Pancreas (tissue), 10 donors: ENCODE data around the gene CNOT2. TPM values are rescaled to one million over a fixed set of nuclear protein-coding genes. Genes with fewer than 3 reads are reported as not detected.

Source experiments
- ATAC-seq, 4 donors: fragments of 200-7000 bp; cut with Tn5 transposase; one replicate each; pipeline versions ENCODE4 v1.8.0 to v1.9.1; 2020; ENCODE audit warnings: mild to moderate bottlenecking in 4 of 4, moderate library complexity in 4 of 4
- DNase-seq, 6 donors: peaks; one replicate each; pipeline ENCODE4 v3.0.0-alpha.2; 2020
- FAIRE-seq: peaks from 2 replicates; lab custom pipeline; 2012; peaks lifted over from hg19 to GRCh38; lab: Jason Lieb, UNC
- H3K27ac ChIP-seq, 4 donors: fragments of 200-600 bp; sonication (generic); 1 replicate in 3 of 4; 2 replicates in 1 of 4; pipeline versions ENCODE4 v1.5.0 to v1.8.0; 2020
- H3K27me3 ChIP-seq, 4 donors: fragments of 200-600 bp; one replicate each; pipeline ENCODE4 v1.8.0; 2021
- H3K36me3 ChIP-seq, 3 donors: fragments of 200-600 bp; sonication (generic) in 1 of 3; one replicate each; pipeline versions ENCODE4 v1.5.0 to v1.8.0; 2020 to 2021
- H3K4me1 ChIP-seq, 3 donors: fragments of 200-600 bp; one replicate each; pipeline ENCODE4 v1.8.0; 2021
- H3K4me3 ChIP-seq, 4 donors: fragments of 200-600 bp; sonication (generic) in 2 of 4; one replicate each; pipeline versions ENCODE4 v1.5.0 to v1.8.0; 2020 to 2021
- H3K9me3 ChIP-seq, 4 donors: fragments of 200-600 bp; one replicate each; pipeline ENCODE4 v1.8.0; 2021
- CTCF ChIP-seq, 4 donors: fragments of 200-600 bp; sonication (generic) in 3 of 4; IDR thresholded peaks; one replicate each; pipeline versions ENCODE4 v1.5.0 to v1.8.0; 2021; ENCODE audit warnings: antibody characterized with exemption in 4 of 4
- WGBS, 2 donors: extraction: QIAGEN DNeasy Blood & Tissue Kit; methylation state at CpG; one replicate each; pipeline ENCODE4 v1.1.7; 2013; 5-methylcytosine and 5-hydroxymethylcytosine counted together
- intact Hi-C, 3 donors: fragments of 100-400 bp; cut with DNase I; formaldehyde crosslinking; loops; one replicate each; pipeline versions ENCODE4 v1.11.1 to v1.14.2; 2022
- polyA plus RNA-seq, 2 donors: library from polyadenylated mRNA; stranded (reverse); fragments of 200-250 nt; gene quantifications; one replicate each; pipeline ENCODE4 v1.2.3, GENCODE V29; 2013
- total RNA-seq, 6 donors: library from RNA; stranded (reverse); fragmentation: NEBNext Ultra II Directional in 4 of 6; extraction: Animal tissue kit (Norgen Biotek cat#: 25700) in 4 of 6; gene quantifications; one replicate each; pipeline versions ENCODE4 v1.2.1 to v1.2.4, GENCODE V29; 2021 to 2023
- donor health status: healthy with polysubstance abuse.
- donor health status: DM: no; HTN: no; CAD: no; lungs with moderate emphysema.
- donor health status: DM: no; HTN: no; CAD: no.
- donor health status: control.
- donor health status: control.
- donor health status: Bipolar disorder and iron deficiency.
- donor health status: DM: yes; HTN: yes; CAD: no.
- donor health status: DM: no; HTN: no; CAD: no.
- donor health status: DM: no; HTN: no; CAD: no.
- donor health status: DM: yes; HTN: yes; CAD: no.

Gene CNOT2
- total and polyA plus RNA-seq, 8 donors = 15.0 to 44.0 (median 25.2) TPM

GRCh38 chr12:70319605-70320004, 76.4 kb downstream of the CNOT2 start:
- WGBS, 2 donors = 84 to 86% methylated on average over 4 of the region's 4 CpGs
- no peak for DNase-seq
- ATAC-seq = no peak
- TF ChIP-seq CTCF (IDR thresholded peaks at IDR 0.05) = no peak
- no peak overlapping the region for H3K27ac ChIP-seq
- FAIRE-seq = no peak
- H3K27me3 ChIP-seq = no peaks in the 10 kb centered on the region
- peaks cover 0 to 3% (median 0%) of the 10 kb centered on the region in 4 donors for H3K9me3 ChIP-seq
- H3K36me3 ChIP-seq = no peaks in the 10 kb centered on the region
- intact Hi-C loops = no loop called here
- H3K4me1 ChIP-seq = peaks cover 0 to 10% (median 9%) of the 10 kb centered on the region in 3 donors
- no peak overlapping the region for H3K4me3 ChIP-seq

GRCh38 chr12:70321191-70321590, 78.0 kb downstream of the CNOT2 start:
- no peaks in the 10 kb centered on the region for H3K27me3 ChIP-seq
- 80 to 82% methylated on average over 2 of the region's 2 CpGs for WGBS, 2 donors
- FAIRE-seq = no peak
- H3K4me3 ChIP-seq = no peak overlapping the region
- ATAC-seq = no peak
- TF ChIP-seq CTCF (IDR thresholded peaks at IDR 0.05) = no peak
- H3K27ac ChIP-seq = no peak overlapping the region
- peaks cover 0 to 9% (median 6%) of the 10 kb centered on the region in 3 donors for H3K4me1 ChIP-seq
- no peak for DNase-seq
- intact Hi-C loops = no loop called here
- no peaks in the 10 kb centered on the region for H3K36me3 ChIP-seq
- peaks cover 0 to 3% (median 0%) of the 10 kb centered on the region in 4 donors for H3K9me3 ChIP-seq

GRCh38 chr12:70327541-70327940, 84.3 kb downstream of the CNOT2 start:
- WGBS, 2 donors = 97 to 98% methylated on average over 2 of the region's 2 CpGs
- H3K36me3 ChIP-seq = no peaks in the 10 kb centered on the region
- H3K27me3 ChIP-seq = no peaks in the 10 kb centered on the region
- H3K4me1 ChIP-seq = peaks cover 0 to 5% (median 0%) of the 10 kb centered on the region in 3 donors
- no peak for DNase-seq
- no peak overlapping the region for H3K4me3 ChIP-seq
- ATAC-seq = no peak
- H3K27ac ChIP-seq = no peak overlapping the region
- no peaks in the 10 kb centered on the region for H3K9me3 ChIP-seq
- FAIRE-seq = no peak
- intact Hi-C loops = no loop called here
- TF ChIP-seq CTCF (IDR thresholded peaks at IDR 0.05) = no peak

GRCh38 chr12:70329728-70330127, 86.5 kb downstream of the CNOT2 start:
- Histone ChIP-seq H3K4me1 (no peaks in the 10 kb centered on the region), H3K27ac (no peak overlapping the region), H3K9me3 (no peaks in the 10 kb centered on the region), H3K27me3 (no peaks in the 10 kb centered on the region), H3K36me3 (no peaks in the 10 kb centered on the region), H3K4me3 (no peak overlapping the region)
- intact Hi-C loops = no loop called here
- DNase-seq (no peak), FAIRE-seq (no peak), ATAC-seq (no peak)
- TF ChIP-seq CTCF (IDR thresholded peaks at IDR 0.05) = no peak
- WGBS, 2 donors = 97 to 98% methylated on average over 3 of the region's 3 CpGs

- no peak for FAIRE-seq
- no peak for TF ChIP-seq CTCF (IDR thresholded peaks at IDR 0.05)
- H3K36me3 ChIP-seq = no peaks in the 10 kb centered on the region
- WGBS, 2 donors = 91 to 96% methylated on average over 2 of the region's 2 CpGs
- H3K4me1 ChIP-seq = no peaks in the 10 kb centered on the region
- intact Hi-C loops = no loop called here
- ATAC-seq = no peak
- no peaks in the 10 kb centered on the region for H3K9me3 ChIP-seq
- no peak overlapping the region for H3K4me3 ChIP-seq
- H3K27me3 ChIP-seq = no peaks in the 10 kb centered on the region
- no peak for DNase-seq
- H3K27ac ChIP-seq = no peak overlapping the region
Measured at GRCh38 chr12:70330158-70330557, 86.9 kb downstream of the CNOT2 start.
